ENCODE results near the gene AP3D1.

The AP3D1 gene

GRCh38 chr19:2167896-2168618 lies 16.7 kb upstream of the AP3D1 start:
- H3K27me3 ChIP-seq: no peaks in the 10 kb centered on the region
- H3K9me3 ChIP-seq: no peaks in the 10 kb centered on the region
- peak overlapping the region; percentile 54 to 58 for H3K4me3 ChIP-seq (ENCODE audit: low read depth in 1 of 2, low read length in 1 of 2)
- H3K27ac ChIP-seq: peak overlapping the region; percentile 99
- no peaks in the 10 kb centered on the region for H3K36me3 ChIP-seq
- H3K4me1 ChIP-seq (ENCODE audit: control insufficient read depth in 1 of 2, insufficient read depth in 1 of 2, low read depth in 1 of 2, low read length in 1 of 2): peaks cover 75 to 84% of the 10 kb centered on the region in 2 experiments
- TF ChIP-seq CTCF (IDR thresholded peaks at IDR 0.05): no peak

- no peaks in the 10 kb centered on the region for H3K9me3 ChIP-seq
- peak overlapping the region; percentile 23 to 77 for H3K4me3 ChIP-seq (ENCODE audit: low read depth in 1 of 2, low read length in 1 of 2)
- H3K27me3 ChIP-seq: no peaks in the 10 kb centered on the region
- no peaks in the 10 kb centered on the region for H3K36me3 ChIP-seq
- H3K27ac ChIP-seq: peak overlapping the region; percentile 99
- H3K4me1 ChIP-seq (ENCODE audit: control insufficient read depth in 1 of 2, insufficient read depth in 1 of 2, low read depth in 1 of 2, low read length in 1 of 2): peaks cover 75 to 88% of the 10 kb centered on the region in 2 experiments
- no peak for TF ChIP-seq CTCF (IDR thresholded peaks at IDR 0.05)
These were observed 15.7 kb upstream of the AP3D1 start for GRCh38 chr19:2166741-2167738.

GRCh38 chr19:2164020-2164998 lies 12.9 kb upstream of the AP3D1 start:
- H3K27ac ChIP-seq: peak overlapping the region; percentile 99
- H3K4me3 ChIP-seq (ENCODE audit: low read depth in 1 of 2, low read length in 1 of 2): peak overlapping the region; percentile 77 to 80
- no peak for TF ChIP-seq CTCF (IDR thresholded peaks at IDR 0.05)
- H3K4me1 ChIP-seq (ENCODE audit: control insufficient read depth in 1 of 2, insufficient read depth in 1 of 2, low read depth in 1 of 2, low read length in 1 of 2): peaks cover 53 to 62% of the 10 kb centered on the region in 2 experiments
- no peaks in the 10 kb centered on the region for H3K27me3 ChIP-seq
- H3K36me3 ChIP-seq: no peaks in the 10 kb centered on the region
- H3K9me3 ChIP-seq: no peaks in the 10 kb centered on the region

- Histone ChIP-seq H3K36me3 (no peaks in the 10 kb centered on the region), H3K27me3 (no peaks in the 10 kb centered on the region), H3K9me3 (no peaks in the 10 kb centered on the region), H3K4me1 (ENCODE audit: control insufficient read depth in 1 of 2, insufficient read depth in 1 of 2, low read depth in 1 of 2, low read length in 1 of 2) (peaks cover 19 to 31% of the 10 kb centered on the region in 2 experiments), H3K4me3 (ENCODE audit: low read depth in 1 of 2, low read length in 1 of 2) (no peak overlapping the region), H3K27ac (no peak overlapping the region)
- no peak for TF ChIP-seq CTCF (IDR thresholded peaks at IDR 0.05)
These were observed 9.0 kb upstream of the AP3D1 start for GRCh38 chr19:2160379-2160778.

GRCh38 chr19:2157452-2157851 lies 6.1 kb upstream of the AP3D1 start:
- no peak for TF ChIP-seq CTCF (IDR thresholded peaks at IDR 0.05)
- Histone ChIP-seq H3K27me3 (no peaks in the 10 kb centered on the region), H3K9me3 (no peaks in the 10 kb centered on the region)

More at GRCh38 chr19:2157452-2157851, 6.1 kb upstream of the AP3D1 start:
- H3K4me3 ChIP-seq (ENCODE audit: low read depth in 1 of 2, low read length in 1 of 2): no peak overlapping the region
- peaks cover 9 to 11% of the 10 kb centered on the region in 2 experiments for H3K4me1 ChIP-seq (ENCODE audit: control insufficient read depth in 1 of 2, insufficient read depth in 1 of 2, low read depth in 1 of 2, low read length in 1 of 2)
- H3K36me3 ChIP-seq: no peaks in the 10 kb centered on the region
- H3K27ac ChIP-seq: no peak overlapping the region
